Inflammatory macrophage treated with lipopolysaccharide for 4 hours (primary cell): Measurements from ENCODE around the gene USP9X.
A peak's percentile ranks its signal among the peaks of the same experiment; 100 is the strongest.
"Not testable (repeated sequence)": the region's sequence is repeated elsewhere in the genome, so short reads cannot be mapped to it uniquely, and the experiment has no call there.

ENCODE experiments used
- DNase-seq: peaks from one replicate; pipeline ENCODE4 v3.0.0-alpha.2; 2020

USP9X gene

GRCh38 chrX:41224605-41225004 lies 139.4 kb downstream of the USP9X start:
- no peak for DNase-seq

DNA sequence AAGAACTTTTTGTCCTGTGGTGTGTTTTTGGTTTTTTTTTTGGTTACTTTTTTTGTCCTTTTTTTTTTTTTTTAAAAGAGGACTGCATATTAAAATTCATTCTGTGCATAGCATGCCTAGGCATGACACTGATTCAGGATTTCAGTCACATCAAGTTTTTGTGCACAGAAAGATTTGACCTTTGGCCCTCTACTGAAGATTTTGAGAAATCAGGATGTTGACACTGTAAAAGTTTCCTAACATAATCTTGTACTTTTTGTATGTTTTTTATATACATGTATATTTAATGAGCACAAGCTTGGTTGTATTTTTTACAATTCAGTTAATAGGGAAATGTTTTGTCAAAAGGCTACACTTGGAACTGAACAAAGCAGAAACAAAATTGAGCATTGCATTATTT lies 148.7 kb downstream of the USP9X start:
- DNase-seq = no peak

DNA sequence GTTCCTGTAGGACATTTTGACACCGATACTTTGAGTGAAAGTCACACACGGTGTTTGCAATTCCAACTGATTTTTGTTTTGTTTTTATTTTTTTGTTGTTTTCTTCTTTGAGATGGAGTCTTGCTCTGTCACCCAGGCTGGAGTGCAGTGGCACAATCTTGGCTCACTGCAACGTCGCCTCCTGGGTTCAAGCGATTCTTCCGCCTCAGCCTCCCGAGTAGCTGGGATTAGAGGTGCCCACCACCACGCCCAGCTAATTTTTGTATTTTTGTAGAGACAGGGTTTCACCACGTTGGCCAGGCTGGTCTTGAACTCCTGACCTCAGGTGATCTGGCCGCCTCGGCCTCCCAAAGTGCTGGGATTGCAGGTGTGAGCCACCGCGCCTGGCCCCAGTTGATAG lies 149.2 kb downstream of the USP9X start:
- not testable (repeated sequence) for DNase-seq

DNA sequence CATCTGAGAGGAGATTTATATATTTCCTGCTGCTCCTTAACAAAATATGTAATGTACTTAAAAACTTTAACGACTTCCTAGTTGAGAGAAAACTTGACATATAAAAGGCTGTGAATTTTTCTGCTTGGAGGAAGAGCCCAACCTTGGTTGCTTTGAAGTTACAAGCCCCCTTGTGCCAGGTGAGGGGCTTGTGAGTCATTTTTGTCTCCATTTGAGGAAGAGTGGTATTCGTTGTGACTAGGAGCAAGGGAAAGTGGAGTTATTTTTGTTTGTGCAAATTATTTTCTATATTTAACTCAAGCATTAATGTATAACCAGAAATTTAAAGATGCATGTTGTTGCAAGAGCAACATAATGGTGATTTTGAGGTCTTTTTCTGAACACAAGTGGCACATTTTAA lies 149.7 kb downstream of the USP9X start:
- no peak for DNase-seq

DNA sequence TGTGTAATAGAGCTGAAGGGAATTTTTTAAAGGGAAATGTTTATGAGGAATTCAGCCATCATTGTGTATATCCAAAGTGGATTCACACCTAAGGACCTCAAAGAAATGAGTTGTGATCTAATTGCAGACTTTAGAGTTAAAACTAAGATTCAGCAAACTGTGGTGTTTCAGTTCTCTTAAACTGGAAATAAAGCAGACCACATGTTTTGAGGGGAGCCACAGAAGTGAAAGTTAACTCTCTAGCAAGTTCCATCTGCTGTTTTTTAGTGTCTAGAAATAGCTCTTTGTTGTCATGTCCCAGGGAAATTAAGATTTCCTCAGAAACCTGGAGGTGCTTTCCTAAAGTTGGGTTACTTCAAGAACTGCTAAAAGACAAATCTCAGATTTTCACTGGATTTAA lies 151.4 kb downstream of the USP9X start:
- peak; percentile 62 for DNase-seq

DNA sequence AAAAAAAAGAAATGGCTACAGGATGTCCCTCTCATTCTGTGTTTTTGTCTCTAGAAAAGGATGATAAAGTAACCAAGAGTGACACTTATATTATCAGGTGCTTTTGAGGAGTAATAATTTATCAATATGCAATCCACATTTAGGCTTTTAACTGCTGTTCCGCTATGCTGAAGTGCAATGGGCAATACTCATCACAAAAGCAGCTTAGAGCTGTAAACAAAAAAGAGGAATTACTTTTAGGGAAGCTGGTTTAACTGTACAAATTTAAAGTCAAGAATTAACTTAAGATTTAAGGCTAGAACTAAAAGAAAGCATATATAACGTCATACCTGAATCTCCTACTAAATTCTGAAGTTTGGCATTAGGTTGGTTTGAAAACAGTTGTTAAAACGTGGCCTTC lies 155.3 kb downstream of the USP9X start:
- peak; percentile 47 for DNase-seq

DNA sequence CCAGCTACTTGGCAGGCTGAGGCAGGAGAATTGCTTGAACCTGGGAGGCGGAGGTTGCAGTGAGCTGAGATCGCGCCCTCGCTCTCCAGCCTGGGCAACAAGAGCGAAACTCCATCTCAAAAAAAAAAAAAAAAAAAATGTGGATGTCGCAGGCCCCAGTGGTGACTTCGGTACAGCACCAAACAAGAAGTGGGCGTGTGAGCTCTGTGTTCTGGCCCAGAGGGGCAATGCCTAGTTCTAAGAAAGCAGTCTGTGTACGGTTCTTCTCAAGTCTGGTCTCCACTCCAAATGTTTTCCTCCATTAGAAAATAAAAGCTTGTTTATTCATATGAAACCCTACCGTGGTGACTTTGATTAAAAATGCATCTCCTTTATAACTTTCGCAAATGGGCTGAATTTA lies 156.7 kb downstream of the USP9X start:
- DNase-seq = no peak

- DNase-seq = no peak
Observed at GRCh38 chrX:41245641-41246040, 160.4 kb downstream of the USP9X start.

DNA sequence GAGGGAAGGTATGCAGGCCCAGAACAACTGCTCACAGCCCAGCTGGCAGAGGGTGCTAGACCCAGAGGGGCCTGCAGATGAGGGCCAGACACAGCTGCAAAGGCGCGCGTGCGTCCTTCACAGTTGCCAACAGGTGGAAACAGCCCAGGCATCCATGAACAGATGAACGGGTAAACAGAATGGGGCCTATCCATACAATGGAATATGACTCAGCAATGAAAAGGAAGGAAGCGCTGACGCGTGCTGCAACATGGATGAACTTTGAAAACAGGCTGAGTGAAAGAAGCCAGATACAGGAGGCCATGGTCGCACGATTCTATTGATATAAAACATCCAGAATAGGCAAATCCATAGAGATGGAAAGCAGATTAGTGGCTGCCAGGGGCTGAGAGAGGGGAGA lies 165.6 kb downstream of the USP9X start:
- DNase-seq = no peak

GRCh38 chrX:41257801-41258200 lies 172.6 kb downstream of the USP9X start:
- DNase-seq = peak; percentile 25

DNA sequence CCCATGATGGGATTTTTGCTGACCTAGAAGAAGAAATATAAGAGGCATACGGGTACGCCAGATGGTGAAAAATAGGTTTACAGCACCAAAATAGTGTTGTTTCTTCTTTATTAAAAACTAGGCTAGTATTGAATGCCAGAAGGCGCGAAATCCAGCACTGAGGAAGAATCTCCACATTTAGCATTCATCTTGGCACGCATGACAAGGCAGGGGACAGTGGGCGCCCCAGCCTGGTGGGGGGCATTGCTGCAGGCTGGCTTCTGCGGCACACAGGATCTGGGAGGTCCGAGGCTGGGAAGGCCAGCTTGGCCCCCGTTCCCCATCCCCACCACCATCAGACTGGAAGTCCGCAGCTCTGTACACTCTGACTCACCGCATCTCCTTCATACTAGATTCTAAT lies 173.0 kb downstream of the USP9X start:
- DNase-seq = no peak

- no peak for DNase-seq
Observed at GRCh38 chrX:41258871-41259270, 173.6 kb downstream of the USP9X start.

DNA sequence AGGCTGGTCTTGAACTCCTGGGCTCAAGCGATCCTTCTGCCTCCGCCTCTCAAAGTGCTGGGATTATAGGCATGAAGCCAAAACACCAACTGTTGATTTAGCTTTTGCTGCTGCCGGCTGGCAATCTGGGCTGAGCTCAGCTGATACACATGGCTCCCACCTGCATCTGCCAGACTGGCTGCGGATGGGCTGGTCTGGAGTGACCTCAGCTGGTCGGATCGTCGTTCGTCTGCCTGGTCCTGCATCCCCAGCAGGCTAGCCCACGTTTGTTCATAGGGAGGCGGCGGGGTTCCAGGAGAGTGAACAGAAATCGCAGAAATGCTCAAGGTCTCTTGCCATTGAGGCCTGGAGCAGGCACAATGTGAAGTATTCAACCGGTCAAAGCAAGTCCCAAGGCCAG lies 174.3 kb downstream of the USP9X start:
- DNase-seq = no peak

DNA sequence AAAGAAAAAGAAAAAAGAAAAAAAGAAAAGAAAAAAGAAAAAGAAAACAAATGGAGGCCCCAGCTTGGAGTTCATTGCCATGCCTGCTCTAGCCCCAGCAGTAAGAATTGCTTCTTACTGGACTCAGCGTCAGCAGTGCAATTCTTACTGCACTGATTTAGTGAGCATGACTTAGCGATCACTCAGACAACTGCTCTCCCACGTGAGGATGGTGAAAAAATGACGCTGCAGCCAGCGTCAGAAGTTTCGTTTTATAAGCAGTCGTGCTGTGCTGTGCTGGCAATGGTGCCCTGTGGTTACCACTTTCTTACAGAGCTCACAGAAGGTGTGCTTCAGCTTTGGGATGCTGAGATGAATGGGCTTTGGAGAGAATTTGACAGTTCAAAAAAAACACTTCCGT lies 180.4 kb downstream of the USP9X start:
- peak; percentile 88 for DNase-seq

DNA sequence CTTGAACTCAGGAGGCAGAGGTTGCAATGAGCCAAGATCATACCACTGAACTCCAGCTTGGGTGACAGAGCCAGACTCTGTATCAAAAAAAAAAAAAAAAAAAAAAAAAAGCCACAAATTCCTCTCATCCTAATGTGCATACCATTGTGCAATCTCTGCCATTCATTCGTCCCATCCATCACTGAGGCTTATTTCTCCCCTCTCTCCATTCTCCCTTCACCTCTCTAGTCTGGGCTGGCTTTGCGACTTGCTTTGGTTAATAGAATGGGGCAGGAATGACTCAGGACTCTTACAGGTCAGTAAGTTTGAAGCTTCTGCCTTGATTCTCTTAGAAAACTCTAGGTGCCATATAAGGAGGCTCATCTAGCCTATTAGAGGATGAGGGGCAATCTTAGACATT lies 188.4 kb downstream of the USP9X start:
- no peak for DNase-seq

GRCh38 chrX:41275661-41276609 lies 190.7 kb downstream of the USP9X start:
- DNase-seq = peak; percentile 12

GRCh38 chrX:41276661-41277506 lies 191.6 kb downstream of the USP9X start:
- DNase-seq = no peak

DNA sequence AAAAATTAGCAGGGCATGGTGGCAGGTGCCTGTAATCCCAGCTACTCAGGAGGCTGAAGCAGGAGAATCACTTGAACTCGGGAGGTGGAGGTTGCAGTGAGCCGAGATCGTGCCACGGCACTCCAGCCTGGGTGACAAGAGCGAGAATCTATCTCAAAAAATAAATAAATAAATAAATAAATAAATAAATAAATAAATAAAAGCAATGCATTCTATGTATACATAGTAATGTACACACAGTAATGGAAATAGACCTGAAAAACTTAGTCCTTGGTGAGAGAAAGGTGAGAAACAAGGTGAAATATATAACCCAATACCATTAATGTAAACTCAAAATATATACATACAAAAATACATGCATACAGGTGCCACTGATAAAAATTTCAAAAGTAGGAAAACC lies 197.1 kb downstream of the USP9X start:
- not testable (repeated sequence) for DNase-seq

DNA sequence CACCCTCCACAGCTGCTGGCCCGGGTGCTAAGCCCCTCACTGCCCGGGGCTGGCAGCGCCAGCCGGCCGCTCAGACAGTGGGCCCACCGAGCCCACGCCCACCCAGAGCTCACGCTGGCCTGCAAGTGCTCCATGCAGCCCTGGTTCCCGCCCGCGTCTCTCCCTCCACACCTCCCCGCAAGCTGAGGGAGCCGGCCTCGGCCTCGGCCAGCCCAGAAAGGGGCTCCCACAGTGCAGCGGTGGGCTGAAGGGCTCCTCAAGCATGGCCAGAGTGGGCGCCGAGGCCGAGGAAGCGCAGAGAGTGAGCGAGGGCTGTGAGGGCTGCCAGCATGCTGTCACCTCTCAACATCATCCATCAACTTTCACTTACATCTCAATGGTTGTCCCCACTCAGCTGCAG lies 200.7 kb downstream of the USP9X start:
- not testable (repeated sequence) for DNase-seq
